ENCODE measurements around the gene MAN2A2.
A peak's percentile ranks its signal among the peaks of the same experiment; 100 is the strongest.

The MAN2A2 gene

DNA sequence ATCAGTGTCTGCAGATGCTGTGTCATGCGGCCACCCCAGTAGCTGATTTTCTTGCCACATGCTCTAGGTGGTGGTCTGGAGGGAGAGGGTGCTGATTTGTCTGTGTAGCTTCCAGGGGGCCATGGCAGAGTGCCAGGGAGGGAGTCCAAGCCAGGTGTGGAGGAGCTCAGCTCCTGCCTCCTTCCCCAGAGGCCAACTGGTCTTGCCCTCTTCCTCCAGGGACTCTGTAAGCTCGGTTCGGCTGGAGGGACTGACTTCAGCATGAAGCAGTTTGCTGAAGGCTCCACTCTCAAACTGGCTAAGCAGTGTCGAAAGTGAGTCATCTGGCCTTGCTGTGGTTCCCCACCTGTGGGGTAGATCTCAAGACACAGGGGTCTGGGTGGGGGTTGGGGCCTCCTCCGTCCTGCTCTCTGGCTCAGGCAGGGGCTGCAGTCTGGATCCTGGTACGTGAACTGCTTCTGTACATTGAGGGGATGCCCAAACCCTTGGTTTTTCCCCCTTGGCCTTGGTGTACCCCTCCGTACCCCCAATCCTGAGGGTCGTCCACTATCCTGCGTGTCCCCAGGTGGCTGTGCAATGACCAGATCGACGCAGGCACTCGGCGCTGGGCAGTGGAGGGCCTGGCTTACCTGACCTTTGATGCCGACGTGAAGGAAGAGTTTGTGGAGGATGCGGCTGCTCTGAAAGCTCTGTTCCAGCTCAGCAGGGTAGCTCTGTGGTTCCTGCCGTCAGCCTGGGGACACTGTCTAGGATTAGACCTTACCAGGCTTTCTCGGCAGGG is 44.7 kb downstream of the MAN2A2 start:
- DNase-seq, result no peak

DNA sequence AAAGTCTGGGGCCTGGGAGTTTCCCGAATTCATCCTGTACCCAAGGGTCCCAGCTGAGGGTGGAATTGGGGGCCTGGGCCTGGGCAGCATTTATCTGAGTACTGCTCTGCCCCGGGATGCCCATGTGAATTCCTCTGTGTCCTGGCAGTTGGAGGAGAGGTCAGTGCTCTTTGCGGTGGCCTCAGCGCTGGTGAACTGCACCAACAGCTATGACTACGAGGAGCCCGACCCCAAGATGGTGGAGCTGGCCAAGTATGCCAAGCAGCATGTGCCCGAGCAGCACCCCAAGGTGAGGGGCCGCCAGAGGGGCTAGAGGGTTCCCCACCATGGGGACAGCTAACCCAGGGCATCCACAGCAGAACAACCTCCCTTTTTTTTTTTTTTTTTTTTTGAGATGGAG is 45.4 kb downstream of the MAN2A2 start:
- DNase-seq, result no peak

DNA sequence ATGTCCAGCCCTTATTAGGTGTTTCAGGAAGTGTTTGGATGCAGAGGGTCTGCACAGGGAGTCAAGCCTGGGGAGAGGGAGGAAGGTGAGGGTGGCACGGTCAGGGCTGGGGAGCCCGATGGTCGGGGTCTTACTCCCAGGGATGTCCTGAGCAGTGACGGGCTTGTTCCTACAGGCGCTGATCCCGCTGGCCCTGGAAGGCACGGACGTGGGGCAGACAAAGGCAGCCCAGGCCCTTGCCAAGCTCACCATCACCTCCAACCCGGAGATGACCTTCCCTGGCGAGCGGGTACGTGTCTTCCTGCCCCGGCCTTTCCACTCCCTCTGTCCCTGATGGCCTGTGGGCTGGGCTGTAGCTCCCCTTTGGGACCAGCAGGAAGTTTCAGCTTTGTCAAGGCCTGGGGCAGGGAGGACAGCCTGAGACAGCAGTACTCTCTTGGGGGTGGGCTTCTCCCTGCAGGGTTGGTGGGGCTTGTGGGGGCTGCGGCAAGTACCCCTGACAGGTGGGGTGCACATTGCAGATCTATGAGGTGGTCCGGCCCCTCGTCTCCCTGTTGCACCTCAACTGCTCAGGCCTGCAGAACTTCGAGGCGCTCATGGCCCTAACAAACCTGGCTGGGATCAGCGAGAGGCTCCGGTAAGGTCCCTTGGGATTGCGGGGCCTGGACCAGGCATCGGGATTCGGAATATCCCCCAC is 47.0 kb downstream of the MAN2A2 start:
- no peak for DNase-seq

DNA sequence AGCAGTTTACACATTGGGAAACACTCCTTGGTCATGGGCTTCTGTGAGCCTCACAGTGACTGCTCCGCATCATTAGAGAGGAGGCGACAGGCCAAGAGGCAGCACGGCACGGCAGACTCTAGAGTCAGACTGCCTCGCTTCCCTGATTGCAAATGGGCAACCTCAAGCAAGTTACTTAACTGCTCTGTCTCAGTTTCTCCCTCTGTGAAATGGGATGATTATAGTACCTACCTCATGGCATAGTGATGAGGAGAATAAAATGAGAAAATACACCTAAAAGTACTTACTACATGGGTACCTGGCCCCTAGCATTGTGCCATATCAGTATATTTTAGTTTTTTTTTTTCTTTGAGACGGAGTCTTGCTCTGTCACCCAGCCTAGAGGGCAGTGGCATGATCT is 47.6 kb downstream of the MAN2A2 start:
- DNase-seq, result no peak

DNA sequence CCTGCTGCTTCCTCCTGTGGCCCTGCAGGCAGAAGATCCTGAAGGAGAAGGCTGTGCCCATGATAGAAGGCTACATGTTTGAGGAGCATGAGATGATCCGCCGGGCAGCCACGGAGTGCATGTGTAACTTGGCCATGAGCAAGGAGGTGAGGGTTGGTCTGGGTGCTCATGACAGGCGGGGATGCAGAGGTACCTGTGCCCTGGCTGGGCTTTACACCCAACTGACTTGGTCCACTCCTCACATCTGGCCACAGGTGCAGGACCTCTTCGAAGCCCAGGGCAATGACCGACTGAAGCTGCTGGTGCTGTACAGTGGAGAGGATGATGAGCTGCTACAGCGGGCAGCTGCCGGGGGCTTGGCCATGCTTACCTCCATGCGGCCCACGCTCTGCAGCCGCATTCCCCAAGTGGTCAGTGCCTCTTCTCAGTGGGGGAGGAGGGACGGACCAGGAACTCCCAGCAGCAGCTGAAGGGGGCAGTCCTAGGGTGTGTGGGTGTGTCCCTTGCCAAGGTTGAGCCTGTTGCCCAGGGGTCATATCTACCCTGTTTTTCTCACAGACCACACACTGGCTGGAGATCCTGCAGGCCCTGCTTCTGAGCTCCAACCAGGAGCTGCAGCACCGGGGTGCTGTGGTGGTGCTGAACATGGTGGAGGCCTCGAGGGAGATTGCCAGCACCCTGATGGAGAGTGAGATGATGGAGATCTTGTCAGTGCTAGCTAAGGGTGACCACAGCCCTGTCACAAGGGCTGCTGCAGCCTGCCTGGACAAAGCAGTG is 50.0 kb downstream of the MAN2A2 start:
- DNase-seq, result no peak

DNA sequence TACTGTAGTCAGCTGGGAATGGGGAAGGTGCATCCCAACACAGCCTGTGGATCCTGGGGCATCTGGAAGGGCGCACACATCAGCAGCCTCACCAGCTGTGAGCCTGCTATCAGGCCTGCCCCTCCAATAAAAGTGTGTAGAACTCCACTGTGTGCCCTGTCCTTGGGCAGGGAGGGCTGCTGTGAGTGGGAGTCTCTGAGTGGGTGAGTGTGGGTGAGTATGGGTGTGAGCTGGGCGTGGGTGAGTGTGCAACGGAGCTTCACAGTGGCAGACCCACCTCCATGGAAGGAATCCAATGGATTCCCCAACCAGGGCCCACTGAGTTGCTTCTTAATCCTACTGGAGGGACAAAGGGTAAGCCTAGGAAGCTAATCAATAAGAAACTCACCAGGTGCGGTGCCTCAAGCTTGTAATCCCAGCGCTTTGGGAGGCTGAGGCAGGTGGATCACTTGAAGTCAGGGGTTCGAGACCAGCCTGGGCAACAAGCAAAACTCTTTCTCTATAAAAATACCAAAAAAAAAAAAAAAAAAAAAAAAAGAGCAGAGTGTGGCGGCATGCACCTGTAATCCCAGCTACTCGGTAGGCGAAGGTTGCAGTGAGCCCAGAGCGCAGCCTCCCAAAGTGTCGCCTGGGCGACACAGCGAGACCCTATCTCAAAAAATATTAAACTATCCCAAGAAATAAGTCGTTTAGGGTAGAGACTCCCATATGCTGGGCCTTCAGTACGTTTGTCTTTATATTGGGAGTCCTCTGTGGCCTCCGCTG is 51.0 kb downstream of the MAN2A2 start:
- DNase-seq, result no peak

DNA sequence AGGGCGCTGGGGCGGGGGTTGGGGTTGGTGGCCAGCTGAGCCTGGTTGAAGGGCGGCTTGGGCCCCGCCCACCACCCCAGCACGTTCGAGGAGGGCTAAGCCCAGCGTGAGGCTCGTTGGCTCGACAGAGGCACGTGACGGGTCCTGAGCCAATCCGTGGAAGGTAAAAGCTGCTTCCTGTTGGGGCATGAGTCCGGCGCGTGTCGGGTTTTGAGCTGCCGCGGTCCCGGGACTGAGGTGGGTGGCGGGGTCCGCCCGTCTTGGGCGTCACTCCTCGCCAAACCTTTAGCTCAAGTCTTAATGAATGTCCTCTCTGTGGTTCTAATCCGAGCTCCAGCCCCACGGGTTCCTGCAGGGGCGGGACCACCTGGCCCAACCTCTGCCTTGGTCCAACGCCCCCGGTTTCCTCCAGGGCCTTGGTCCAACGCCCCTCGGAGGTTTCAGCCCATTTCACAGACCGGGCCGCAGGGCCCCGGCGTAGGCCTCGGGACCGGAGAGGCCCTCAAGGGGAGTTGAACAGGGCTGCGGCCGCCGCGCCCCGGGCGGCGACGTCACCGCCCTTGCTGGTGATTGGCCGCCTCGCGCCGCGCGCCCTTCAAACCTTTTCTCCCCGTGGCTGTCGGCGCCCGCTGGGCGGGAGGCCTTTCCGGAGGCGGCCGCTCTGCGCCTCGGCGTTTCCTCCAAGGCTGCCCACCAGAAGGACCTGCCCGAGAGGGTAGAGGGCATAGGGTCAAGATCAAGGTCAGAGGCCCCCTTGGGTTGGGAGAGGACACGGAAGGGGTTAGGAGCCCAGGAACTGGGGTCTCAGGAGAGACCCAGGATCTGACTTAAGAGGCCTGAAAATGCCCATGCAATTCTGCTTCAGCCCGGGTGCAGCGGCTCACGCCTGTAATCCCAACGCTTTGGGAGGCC is 51.9 kb downstream of the MAN2A2 start, which contains the start of gene RCCD1:
Gene RCCD1 (plus strand): TSS at position 173 of the 912 bp plus-strand sequence. CDS start 1,851 bp downstream, outside the sequence.
- DNase-seq, result peak; percentile 90 to 91

DNA sequence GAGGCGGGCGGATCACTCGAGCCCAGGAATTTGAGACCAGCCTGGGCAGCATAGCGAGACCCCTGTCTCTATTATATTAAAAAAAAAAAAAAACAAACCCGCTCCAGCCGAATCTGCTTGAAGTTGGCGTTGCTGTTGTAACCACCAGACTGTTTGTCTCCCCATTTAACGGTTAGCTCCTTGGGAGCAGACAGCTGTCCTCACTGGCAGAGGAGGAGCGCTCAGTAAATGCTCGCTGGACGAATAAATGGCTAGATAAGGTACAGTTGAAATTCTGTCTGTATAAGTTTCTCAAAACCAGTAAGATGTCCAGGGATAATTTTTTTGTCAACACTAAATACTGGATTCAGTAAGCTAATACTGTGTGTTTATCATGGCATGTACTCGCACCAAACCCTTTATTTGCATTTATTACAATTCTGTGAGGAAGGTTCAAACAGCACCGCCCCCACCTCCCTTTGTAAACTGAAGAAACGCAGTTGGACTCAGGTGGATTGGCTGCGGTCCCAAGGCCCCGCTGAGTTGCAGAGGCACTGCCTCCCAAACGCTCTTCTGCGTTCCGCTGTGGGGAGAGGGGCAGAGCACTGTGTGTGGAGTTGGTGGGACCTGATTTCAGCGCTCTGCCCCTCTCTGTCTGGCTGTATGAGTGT is 52.6 kb downstream of the MAN2A2 start:
- DNase-seq, result no peak

DNA sequence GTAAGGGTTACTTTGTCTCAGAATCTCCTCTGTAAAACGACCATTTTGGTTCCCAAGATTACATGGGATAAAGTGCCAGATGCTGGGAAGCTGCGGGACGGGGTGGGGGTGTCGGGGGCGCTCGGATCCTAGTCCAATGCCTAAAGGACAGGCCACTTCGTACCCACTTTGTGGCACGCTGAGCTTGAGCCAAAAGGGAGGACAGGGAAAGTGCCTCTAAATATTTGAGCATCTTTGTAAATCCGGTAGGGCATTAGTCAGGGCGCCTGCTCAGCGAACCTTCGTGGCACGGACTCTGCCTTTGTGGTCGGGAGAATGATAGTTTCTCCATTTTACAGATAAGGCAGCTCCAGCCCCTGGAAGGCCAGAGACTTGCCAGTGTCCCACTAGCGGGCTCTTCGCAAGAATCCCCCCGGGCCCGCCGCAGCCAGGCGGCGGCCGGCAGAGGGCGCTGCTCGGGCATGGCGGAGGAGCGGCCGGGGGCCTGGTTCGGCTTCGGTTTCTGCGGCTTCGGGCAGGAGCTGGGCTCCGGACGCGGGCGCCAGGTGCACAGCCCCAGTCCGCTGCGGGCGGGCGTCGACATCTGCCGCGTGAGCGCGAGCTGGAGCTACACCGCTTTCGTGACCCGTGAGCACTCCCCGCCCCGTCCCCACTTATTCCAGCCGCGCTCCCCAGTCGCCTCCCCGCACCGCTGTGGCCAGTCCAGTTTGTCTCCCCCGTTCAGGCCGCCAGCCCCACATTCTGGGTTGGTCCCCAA is 53.4 kb downstream of the MAN2A2 start:
- peak; percentile 68 to 71 for DNase-seq

DNA sequence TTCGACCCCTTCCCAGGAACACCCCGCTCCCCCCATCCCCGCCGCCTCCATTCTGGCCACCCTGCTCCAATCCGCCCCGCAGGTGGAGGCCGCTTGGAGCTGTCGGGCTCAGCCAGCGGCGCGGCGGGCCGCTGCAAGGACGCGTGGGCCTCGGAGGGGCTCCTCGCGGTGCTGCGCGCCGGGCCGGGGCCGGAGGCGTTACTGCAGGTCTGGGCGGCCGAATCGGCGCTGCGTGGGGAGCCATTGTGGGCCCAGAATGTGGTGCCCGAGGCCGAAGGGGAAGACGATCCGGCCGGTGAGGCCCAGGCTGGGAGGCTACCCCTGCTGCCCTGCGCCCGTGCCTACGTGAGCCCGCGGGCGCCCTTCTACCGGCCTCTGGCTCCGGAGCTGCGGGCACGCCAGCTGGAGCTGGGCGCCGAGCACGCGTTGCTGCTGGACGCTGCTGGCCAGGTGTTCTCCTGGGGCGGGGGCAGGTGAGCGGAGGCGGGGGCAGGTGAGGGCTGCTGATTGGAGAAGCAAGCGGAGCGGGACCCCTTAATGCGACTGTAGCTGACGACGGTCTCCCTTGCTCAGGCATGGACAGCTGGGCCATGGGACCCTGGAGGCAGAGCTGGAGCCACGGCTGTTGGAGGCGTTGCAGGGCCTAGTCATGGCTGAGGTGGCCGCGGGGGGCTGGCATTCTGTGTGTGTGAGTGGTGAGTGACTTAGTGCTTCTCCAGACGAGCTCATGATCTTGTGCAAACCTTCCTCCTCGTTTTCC is 54.1 kb downstream of the MAN2A2 start:
- DNase-seq, result no peak

DNA sequence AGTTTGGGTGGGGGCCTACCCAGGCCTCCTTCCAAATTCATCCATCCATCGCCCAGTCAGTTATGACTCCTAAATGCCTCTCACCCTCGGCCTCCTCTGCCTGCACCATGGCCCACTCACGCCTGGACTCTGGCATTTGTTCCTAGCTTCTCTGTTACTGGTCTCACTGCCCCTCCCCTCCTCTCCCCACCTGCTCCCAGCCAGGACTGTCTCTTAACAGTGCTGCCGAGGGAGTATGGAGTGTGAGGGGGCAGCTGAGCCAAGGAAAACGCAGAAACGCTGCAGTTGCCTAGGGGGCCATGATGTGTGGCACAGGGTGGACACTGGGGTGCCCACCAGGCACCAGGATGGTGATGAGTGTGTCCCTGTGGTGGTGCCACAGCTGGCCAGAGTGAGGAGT is 54.7 kb downstream of the MAN2A2 start:
- no peak for DNase-seq

DNA sequence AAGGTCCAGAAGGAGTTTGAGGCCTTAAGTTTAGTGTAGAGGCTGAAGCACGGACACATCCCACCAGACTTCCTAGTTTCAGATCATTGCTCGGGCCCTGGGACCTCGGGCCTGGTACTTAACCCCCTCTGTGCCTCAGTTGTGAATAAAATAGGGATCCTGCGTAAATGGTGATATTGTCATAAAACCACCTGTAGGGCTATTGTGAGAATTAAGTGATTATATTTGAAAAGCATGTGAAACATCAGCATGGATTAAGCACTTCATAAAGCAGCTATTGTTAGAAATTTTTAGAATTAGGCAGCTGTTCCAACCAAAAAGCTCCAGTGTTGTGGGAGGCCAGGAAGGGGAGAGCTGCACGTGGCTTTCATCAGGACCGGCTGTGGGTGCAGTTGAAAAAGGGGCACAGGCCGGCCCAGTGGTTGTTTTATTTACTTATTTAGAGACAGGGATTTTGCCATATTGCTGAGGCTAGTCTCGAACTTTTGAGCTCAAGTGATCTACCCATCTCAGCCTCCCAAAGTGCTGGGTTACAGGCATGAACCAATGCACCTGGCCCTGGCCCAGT is 56.0 kb downstream of the MAN2A2 start:
- no peak for DNase-seq

DNA sequence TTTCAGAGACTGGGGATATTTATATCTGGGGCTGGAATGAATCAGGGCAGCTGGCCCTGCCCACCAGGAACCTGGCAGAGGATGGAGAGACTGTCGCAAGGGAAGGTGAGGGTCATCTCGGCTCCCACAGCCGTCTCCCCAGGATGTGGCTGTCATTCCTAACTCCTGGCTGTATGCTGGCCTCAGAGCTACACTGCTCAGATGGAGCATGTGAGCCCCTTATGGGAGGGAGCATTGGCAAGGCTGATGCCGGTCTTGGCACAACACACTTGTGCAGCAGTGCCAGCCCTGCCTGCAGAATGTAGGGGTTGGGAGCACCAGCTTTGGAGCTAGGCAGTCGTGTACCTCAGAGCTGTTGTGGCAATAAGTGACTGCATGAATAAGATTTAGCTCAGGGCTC is 56.8 kb downstream of the MAN2A2 start:
- DNase-seq, result no peak

DNA sequence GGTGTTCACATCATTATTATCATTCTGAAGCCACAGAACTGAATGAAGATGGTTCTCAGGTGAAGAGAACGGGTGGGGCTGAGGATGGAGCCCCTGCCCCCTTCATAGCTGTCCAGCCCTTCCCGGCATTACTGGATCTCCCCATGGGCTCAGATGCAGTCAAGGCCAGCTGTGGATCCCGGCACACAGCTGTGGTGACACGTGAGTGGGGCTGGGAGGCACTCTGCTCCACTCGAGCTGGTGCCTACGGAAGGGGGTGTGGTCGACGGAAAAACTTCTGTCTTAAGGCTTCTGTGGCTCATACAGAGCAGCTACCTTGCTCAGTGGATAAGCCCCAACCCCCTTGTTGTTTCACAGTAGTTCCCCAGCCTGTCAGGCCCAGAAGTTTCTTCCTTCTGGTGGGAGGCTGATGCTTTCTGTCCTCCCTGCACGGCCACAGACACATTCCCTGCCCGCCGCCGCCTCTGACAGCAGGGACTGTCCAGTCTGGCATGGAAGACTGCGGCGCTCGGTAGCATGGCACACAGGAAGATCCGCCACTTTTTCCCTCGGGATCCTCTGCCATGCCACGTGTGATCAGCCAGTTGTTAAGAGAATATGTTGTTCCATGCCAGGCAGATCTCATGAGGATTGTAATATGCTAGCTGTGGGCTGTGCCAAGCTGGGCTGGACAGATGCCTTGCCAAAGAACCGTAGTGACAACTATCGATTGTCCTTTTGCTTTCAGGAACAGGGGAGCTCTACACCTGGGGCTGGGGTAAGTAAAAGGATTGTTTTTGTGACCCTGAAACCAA is 57.4 kb downstream of the MAN2A2 start:
- DNase-seq, result no peak

DNA sequence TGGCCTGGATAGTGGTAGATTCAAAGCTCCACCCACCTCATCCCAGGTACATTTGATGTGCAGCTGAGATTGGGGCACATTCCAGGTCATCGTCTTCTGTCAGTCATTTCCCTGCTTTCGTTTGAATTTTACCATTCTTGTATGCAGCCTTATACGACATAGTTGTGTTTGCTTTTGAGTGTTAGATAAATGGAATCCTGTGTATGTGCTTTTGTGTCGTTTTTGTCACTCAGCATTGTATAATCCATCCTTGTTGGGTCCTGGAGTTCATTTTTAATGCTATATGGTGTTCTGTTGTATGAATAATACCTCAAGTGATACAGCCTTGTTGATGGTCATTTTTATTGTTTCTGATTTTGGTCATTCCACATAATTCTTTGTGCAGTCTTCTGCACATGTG is 58.9 kb downstream of the MAN2A2 start:
- DNase-seq, result no peak

DNA sequence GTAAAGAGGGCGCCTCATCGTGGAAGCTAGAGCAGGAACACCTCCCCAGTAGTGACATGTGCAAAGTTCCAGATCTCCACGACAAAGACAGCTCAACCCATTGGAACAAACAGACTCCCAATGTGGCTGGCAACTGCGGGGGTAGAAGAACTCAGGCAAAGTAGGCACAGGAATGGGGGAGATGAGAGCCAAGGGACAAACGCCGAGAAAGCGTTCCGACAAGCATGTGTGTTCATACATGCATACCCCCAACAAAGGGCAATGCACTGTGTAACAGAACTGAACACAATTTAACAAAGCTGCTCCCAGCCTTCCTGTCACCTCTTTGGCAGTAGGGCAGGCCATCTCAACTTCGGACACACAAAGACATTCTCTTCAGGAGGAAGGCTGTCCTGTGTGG is 63.2 kb downstream of the MAN2A2 start:
- DNase-seq, result no peak

DNA sequence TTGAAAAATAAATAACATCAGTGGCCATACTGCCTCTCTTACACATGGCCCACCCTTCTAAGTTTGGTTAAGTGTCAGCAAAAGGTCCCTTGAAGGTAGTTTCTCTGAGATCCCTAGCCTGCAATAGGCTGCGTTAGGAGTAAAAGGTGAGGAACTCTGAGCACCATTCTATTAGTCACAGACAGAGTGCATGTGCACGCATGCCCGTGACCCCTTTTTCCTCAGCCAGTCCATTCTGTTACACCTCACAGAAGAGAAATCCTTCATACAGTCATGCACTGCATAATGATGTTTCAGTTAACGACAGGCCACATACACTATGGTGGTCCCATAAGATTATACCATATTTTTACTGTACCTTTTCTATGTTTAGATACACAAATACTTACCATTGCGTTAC is 64.1 kb downstream of the MAN2A2 start:
- no peak for DNase-seq

DNA sequence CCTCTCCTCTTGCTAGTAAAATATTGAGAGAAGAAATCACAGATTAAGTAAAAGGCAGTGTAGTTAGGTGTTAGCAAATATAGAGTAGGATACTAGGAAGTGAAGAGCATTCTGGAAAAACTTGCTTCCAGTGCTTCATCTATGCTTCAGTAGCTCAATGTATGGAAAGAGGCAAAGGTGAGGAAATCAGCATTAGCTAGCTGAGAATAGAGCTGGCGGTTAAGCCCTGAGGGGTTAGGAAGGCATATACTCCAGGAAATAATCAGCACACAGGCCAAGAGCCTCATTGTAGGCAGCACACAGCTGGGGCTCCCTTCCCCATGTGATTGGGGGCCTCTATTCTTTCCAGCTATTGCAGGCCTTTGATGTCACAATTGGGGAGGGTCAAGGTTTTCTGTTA is 65.3 kb downstream of the MAN2A2 start:
- DNase-seq, result no peak

Measured in CD4-positive, alpha-beta T cell treated with Interferon alpha-2 for 1 hour (primary cell).